ENCODE data around the gene ADGRD1. TPM values are rescaled to one million over a fixed set of nuclear protein-coding genes. Genes with fewer than 3 reads are reported as not detected.
A peak's percentile ranks its signal among the peaks of the same experiment; 100 is the strongest.

ADGRD1 gene
- total RNA-seq, 1 donor from 2014 or later, result 11.0 TPM

GRCh38 chr12:131024026-131024425 is 70.3 kb downstream of the ADGRD1 start:
- Mint-ChIP-seq H3K9me3 (peaks cover 10% of the 10 kb centered on the region), H3K27ac (no peak overlapping the region), H3K4me3 (no peak overlapping the region), H3K27me3 (peaks cover 5% of the 10 kb centered on the region), H3K4me1 (ENCODE audit: unreplicated experiment) (peaks cover 25% of the 10 kb centered on the region), H3K36me3 (no peaks in the 10 kb centered on the region)
- TF ChIP-seq, protein P1, sequence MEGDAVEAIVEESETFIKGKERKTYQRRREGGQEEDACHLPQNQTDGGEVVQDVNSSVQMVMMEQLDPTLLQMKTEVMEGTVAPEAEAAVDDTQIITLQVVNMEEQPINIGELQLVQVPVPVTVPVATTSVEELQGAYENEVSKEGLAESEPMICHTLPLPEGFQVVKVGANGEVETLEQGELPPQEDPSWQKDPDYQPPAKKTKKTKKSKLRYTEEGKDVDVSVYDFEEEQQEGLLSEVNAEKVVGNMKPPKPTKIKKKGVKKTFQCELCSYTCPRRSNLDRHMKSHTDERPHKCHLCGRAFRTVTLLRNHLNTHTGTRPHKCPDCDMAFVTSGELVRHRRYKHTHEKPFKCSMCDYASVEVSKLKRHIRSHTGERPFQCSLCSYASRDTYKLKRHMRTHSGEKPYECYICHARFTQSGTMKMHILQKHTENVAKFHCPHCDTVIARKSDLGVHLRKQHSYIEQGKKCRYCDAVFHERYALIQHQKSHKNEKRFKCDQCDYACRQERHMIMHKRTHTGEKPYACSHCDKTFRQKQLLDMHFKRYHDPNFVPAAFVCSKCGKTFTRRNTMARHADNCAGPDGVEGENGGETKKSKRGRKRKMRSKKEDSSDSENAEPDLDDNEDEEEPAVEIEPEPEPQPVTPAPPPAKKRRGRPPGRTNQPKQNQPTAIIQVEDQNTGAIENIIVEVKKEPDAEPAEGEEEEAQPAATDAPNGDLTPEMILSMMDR (conservative IDR thresholded peaks at IDR 0.05), result no peak
- DNase-seq (ENCODE audit: extremely low spot score, unreplicated experiment), result no peak

DNA sequence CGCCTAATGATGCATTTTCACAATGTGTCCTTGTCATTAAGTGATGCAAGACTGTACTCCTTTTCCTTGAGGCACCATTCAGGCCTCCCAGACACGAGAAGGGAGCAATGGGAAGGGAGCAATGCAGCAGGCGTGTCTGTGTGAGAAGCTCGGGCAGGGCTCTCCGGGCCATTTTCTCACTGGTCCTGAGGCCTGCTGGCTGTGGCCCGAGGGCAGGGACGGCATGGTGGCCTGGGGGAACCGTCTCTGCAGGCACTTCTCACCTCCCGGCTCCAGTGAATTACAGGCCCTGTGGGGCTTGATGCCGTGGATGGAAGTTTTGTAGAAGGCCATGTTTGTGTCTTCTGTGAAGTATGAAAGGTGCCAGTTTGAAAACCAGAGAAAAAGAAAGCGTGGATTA is 71.0 kb downstream of the ADGRD1 start:
- Mint-ChIP-seq H3K27ac (peak overlapping the region; percentile 67), H3K27me3 (peaks cover 5% of the 10 kb centered on the region), H3K4me3 (no peak overlapping the region), H3K9me3 (peaks cover 11% of the 10 kb centered on the region), H3K36me3 (no peaks in the 10 kb centered on the region), H3K4me1 (ENCODE audit: unreplicated experiment) (peaks cover 28% of the 10 kb centered on the region)
- TF ChIP-seq, protein P1 (conservative IDR thresholded peaks at IDR 0.05), result no peak
- DNase-seq (ENCODE audit: extremely low spot score, unreplicated experiment), result no peak

- no peak overlapping the region for H3K4me3 Mint-ChIP-seq
- H3K9me3 Mint-ChIP-seq, result peaks cover 11% of the 10 kb centered on the region
- TF ChIP-seq, protein P1 (conservative IDR thresholded peaks at IDR 0.05), result no peak
- H3K27me3 Mint-ChIP-seq, result peaks cover 5% of the 10 kb centered on the region
- no peak for DNase-seq (ENCODE audit: extremely low spot score, unreplicated experiment)
- H3K4me1 Mint-ChIP-seq (ENCODE audit: unreplicated experiment), result peaks cover 28% of the 10 kb centered on the region
- peak overlapping the region; percentile 67 for H3K27ac Mint-ChIP-seq
- no peaks in the 10 kb centered on the region for H3K36me3 Mint-ChIP-seq
Measured at GRCh38 chr12:131025234-131025633, 71.5 kb downstream of the ADGRD1 start.

- H3K4me1 Mint-ChIP-seq (ENCODE audit: unreplicated experiment), result peaks cover 28% of the 10 kb centered on the region
- no peak overlapping the region for H3K4me3 Mint-ChIP-seq
- H3K27me3 Mint-ChIP-seq, result peaks cover 5% of the 10 kb centered on the region
- H3K9me3 Mint-ChIP-seq, result peaks cover 11% of the 10 kb centered on the region
- H3K36me3 Mint-ChIP-seq, result no peaks in the 10 kb centered on the region
- H3K27ac Mint-ChIP-seq, result no peak overlapping the region
- TF ChIP-seq, protein P1 (conservative IDR thresholded peaks at IDR 0.05), result no peak
- no peak for DNase-seq (ENCODE audit: extremely low spot score, unreplicated experiment)
Measured at GRCh38 chr12:131025939-131026702, 72.4 kb downstream of the ADGRD1 start.

- Mint-ChIP-seq H3K9me3 (peaks cover 11% of the 10 kb centered on the region), H3K4me1 (ENCODE audit: unreplicated experiment) (peaks cover 28% of the 10 kb centered on the region), H3K4me3 (no peak overlapping the region), H3K27me3 (peaks cover 5% of the 10 kb centered on the region), H3K27ac (no peak overlapping the region), H3K36me3 (no peaks in the 10 kb centered on the region)
- TF ChIP-seq, protein P1 (conservative IDR thresholded peaks at IDR 0.05), result no peak
- DNase-seq (ENCODE audit: extremely low spot score, unreplicated experiment), result no peak
Measured at GRCh38 chr12:131026754-131027153, 73.0 kb downstream of the ADGRD1 start.
